AG09319 (cell line): Measurements from ENCODE around the gene SIN3B.

Source experiments
- DNase-seq: peaks from one replicate; pipeline ENCODE4 v3.0.0-alpha.2; 2010; ENCODE audit warnings: low read depth; ENCODE audit errors: extremely low read depth
- TF ChIP-seq, protein P1 (sequence below): IDR thresholded peaks from 2 replicates; pipeline ENCODE4 v1.5.1; 2011; ENCODE audit warnings: low read depth, mild to moderate bottlenecking, inconsistent platforms, low read length, moderate library complexity

The SIN3B gene

DNA sequence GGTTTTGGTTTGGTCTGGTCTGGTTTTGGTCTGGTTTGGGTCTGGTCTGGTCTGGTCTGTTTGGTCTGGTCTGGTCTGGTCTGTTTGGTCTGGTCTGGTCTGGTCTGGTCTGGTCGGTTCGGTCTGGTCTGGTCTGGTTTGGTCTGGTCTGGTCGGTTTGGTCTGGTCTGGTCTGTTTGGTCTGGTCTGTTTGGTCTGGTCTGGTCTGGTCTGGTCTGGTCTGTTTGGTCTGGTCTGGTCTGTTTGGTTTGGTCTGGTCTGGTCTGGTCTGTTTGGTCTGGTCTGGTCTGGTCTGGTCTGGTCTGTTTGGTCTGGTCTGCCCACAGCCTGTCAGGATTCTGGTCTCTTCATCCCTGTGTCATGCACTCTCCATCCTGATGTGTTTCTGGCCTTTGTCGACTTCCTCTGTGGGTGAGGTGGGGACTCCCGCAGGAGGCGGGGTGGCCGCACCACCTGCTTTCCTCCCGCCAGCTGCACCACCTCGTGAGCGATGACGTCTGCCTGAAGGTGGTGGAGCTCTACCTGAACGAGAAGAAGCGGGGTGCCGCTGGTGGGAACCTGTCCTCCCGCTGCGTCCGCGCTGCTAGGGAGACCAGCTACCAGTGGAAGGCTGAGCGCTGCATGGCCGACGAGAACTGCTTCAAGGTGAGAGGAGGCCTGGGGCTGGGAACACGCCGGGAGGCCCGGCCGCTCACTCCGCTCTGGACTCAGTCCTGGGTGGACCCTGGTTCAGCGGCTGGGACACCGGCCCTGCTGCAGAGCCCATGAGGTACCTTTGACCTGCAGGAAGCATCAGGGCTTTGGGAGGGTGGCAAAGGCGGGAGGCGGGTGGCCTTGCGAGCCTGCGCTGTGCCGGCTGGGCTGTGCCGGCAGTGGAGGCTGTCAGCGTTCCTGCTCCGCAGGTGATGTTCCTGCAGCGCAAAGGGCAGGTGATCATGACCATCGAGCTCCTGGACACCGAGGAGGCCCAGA lies 46.7 kb downstream of the SIN3B start:
- DNase-seq, result no peak

DNA sequence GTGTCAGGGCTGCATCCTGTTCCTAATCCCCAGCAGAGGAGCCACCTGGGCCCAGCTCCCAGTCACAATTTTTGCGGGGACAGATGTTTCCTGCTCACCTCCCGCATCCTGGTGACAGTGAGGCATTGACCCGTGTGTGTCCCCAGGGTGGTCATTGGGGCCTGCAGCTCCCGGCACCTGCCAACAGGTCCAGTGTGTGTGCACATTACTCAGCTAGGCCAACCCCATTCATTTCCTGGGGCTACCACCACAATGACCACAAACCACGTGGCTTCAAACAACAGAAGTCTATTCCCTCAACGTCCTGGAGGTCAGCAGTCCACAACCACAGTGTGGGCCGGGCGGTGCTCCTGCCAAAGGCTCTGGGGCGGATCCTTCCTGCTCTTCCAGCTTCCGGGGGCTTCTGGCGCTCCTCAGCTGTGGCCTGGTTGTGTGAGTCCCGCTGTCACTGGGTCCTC lies 47.7 kb downstream of the SIN3B start:
- TF ChIP-seq, protein P1, sequence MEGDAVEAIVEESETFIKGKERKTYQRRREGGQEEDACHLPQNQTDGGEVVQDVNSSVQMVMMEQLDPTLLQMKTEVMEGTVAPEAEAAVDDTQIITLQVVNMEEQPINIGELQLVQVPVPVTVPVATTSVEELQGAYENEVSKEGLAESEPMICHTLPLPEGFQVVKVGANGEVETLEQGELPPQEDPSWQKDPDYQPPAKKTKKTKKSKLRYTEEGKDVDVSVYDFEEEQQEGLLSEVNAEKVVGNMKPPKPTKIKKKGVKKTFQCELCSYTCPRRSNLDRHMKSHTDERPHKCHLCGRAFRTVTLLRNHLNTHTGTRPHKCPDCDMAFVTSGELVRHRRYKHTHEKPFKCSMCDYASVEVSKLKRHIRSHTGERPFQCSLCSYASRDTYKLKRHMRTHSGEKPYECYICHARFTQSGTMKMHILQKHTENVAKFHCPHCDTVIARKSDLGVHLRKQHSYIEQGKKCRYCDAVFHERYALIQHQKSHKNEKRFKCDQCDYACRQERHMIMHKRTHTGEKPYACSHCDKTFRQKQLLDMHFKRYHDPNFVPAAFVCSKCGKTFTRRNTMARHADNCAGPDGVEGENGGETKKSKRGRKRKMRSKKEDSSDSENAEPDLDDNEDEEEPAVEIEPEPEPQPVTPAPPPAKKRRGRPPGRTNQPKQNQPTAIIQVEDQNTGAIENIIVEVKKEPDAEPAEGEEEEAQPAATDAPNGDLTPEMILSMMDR, result no peak

More for the DNA sequence above, 46.7 kb downstream of the SIN3B start:
- TF ChIP-seq, protein P1, result no peak

GRCh38 chr19:16877581-16877980 lies 48.4 kb downstream of the SIN3B start:
- DNase-seq, result no peak
- TF ChIP-seq, protein P1, result no peak

More for the DNA sequence above, 47.7 kb downstream of the SIN3B start:
- no peak for DNase-seq

GRCh38 chr19:16878181-16878965 lies 49.2 kb downstream of the SIN3B start:
- TF ChIP-seq, protein P1, result no peak
- no peak for DNase-seq

DNA sequence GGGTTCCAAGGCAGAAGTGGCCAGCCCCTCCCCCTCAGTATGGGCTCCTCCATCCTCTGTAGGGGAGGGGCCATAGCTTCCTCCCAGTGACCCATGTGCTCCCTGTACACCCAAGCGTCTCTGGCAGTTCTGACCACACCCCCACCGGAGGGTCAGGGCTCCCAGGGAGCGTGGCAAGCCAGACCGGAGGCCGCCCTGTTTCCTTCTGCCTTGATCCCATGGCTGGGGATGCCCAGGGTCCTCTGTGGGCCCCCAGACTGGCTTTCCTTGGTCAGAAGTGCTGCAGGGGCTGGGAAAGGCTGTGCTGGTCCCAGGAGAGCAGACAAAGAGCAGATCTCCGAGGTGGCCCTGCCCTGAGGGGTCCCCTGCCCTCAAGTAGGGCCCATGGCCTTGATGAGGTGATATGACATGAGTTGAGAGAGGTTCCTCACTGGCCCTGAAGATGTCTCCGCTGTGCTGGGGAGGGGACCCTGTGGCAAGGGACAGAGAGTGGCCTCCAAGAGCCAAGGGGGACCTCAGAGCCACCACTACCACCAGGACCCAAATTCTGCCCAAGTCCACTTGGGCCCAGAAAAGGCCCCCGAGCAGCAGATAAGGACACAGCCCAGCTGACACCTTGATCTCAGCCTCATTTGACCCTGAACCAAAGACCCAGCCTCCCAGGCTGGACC lies 51.8 kb downstream of the SIN3B start:
- no peak for DNase-seq
- TF ChIP-seq, protein P1, result no peak

DNA sequence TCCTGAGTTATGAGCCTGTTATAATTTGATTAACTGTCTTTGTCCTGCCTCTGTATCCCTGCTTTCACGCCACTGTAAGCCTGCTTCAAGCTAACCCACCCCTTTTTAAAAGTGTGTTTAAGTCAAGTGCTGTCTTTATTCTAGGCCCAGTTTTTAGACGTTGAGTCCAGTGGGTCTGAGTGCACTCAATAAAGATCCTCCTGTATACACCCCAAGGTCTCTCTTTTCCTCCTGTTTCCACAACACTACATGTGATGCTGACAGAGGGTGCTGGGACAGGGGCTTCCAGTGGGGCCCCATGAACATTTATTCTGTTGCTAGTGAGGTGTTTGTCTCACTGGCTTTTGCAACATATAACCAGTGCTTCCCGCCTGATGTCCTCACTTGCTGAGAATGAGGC lies 52.9 kb downstream of the SIN3B start:
- TF ChIP-seq, protein P1, result no peak
- no peak for DNase-seq
